Smooth muscle cell (in vitro differentiated cells): Measurements from ENCODE around the gene ASTL. TPM values are rescaled to one million over a fixed set of nuclear protein-coding genes. Genes with fewer than 3 reads are reported as not detected.

ENCODE experiments used
- DNase-seq: peaks from one replicate; lab custom pipeline; 2025; ENCODE audit not compliant: unreplicated experiment; lab: John Stamatoyannopoulos, UW
- H2AFZ ChIP-seq: fragments of 200-600 bp; sonication (generic); 2 replicates; pipeline ENCODE4 v1.6.0; 2016; ENCODE audit warnings: antibody characterized with exemption, low read depth, mild to moderate bottlenecking
- H3F3A ChIP-seq: fragments of 200-600 bp; sonication (generic); 2 replicates; pipeline ENCODE4 v1.6.0; 2017; ENCODE audit warnings: antibody characterized with exemption, low read depth
- H3K27ac ChIP-seq: fragments of 200-600 bp; sonication (generic); 2 replicates; pipeline ENCODE4 v1.5.1; 2016; ENCODE audit warnings: low read depth, mild to moderate bottlenecking
- H3K27me3 ChIP-seq: fragments of 200-600 bp; sonication (generic); 2 replicates; pipeline ENCODE4 v1.6.1; 2016; ENCODE audit warnings: low read depth, mild to moderate bottlenecking
- H3K36me3 ChIP-seq: fragments of 200-600 bp; sonication (generic); 2 replicates; pipeline ENCODE4 v1.5.1; 2016; ENCODE audit warnings: low read depth
- H3K4me1 ChIP-seq: fragments of 200-600 bp; sonication (generic); 2 replicates; pipeline ENCODE4 v1.5.1; 2016; ENCODE audit warnings: low read depth
- H3K4me2 ChIP-seq: fragments of 200-600 bp; sonication (generic); 2 replicates; pipeline ENCODE4 v1.6.0; 2016; ENCODE audit warnings: mild to moderate bottlenecking
- H3K4me3 ChIP-seq: fragments of 200-600 bp; sonication (generic); 2 replicates; pipeline ENCODE4 v1.5.1; 2016; ENCODE audit warnings: mild to moderate bottlenecking
- H3K79me2 ChIP-seq: fragments of 200-600 bp; sonication (generic); 2 replicates; pipeline ENCODE4 v1.6.0; 2016; ENCODE audit warnings: low read depth, mild to moderate bottlenecking
- H3K9ac ChIP-seq: fragments of 200-600 bp; sonication (generic); 2 replicates; pipeline ENCODE4 v1.6.0; 2016; ENCODE audit warnings: low read depth
- H3K9me3 ChIP-seq: fragments of 200-600 bp; sonication (generic); replicated peaks from 2 replicates; pipeline ENCODE4 v1.5.1; 2016; ENCODE audit warnings: low read depth
- H4K20me1 ChIP-seq: fragments of 200-600 bp; sonication (generic); 2 replicates; pipeline ENCODE4 v1.6.0; 2016; ENCODE audit warnings: low read depth
- CTCF ChIP-seq: fragments of 200-600 bp; sonication (generic); IDR thresholded peaks from 2 replicates; pipeline ENCODE4 v1.5.1; 2017; ENCODE audit warnings: borderline replicate concordance, mild to moderate bottlenecking, antibody characterized with exemption; ENCODE audit not compliant: insufficient read depth, poor library complexity, severe bottlenecking
- WGBS: methylation state at CpG from one replicate; pipeline ENCODE4 v1.1.7; 2016; ENCODE audit warnings: low lambda C conversion rate; 5-methylcytosine and 5-hydroxymethylcytosine counted together
- polyA plus RNA-seq: library from polyadenylated mRNA; unstranded; fragments of >200 nt; fragmentation: Nextera tagmentation; extraction: Ambion mirVana; gene quantifications from 2 replicates; pipeline ENCODE4 v1.2.1, GENCODE V29; 2016
- total RNA-seq: library from RNA; depleted of rRNA; stranded (reverse); fragments of >200 nt; gene quantifications from 2 replicates; pipeline ENCODE4 v1.2.3, GENCODE V29; 2014

Gene ASTL
- total and polyA plus RNA-seq, 2 experiments from 2014 or later = 0.40 TPM; not detected in 1

DNA sequence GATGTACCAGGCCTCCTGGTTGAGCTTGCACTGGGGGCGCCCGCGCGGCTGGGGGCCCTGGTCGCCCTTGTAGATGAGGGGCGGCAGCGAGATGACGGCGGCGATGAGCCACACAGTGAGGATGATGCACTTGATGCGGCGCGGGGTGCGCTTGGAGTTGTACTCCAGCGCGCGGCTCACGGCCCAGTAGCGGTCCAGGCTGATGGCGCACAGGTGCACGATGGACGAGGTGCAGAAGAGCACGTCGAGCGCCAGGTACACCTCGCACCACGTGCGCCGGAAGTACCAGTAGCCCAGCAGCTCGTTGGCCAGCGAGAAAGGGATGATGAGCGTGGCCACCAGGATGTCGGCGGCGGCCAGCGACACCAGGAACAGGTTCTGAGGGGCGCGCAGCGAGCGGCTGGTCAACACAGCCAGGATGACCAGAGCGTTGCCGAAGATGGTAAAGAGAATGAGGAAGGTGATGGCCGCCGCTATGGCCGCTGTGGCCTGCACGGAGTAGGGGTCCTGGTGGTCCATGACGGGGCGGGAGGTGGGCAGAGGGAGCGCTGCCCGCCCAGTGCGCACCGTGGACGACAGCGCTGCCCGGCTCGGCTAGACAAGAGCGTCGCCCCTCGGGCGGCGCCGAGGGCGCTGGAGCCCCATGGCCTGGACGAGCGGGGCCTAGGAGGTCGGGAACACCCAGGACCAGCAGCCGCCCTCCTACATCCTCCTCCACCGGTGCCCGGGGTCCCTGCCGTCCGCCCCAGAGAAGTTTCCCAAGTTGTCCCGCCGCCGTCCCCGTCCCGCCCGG, 22.5 kb downstream of the ASTL start:
- Histone ChIP-seq H3K4me2 (peak overlapping the region; percentile 97), H3K4me3 (peak overlapping the region; percentile 65), H3K4me1 (peaks cover 6% of the 10 kb centered on the region), H3K79me2 (no peaks in the 10 kb centered on the region), H3K27me3 (peaks cover 64% of the 10 kb centered on the region), H2AFZ (peak overlapping the region; percentile 84), H3K9me3 (no peaks in the 10 kb centered on the region), H3K27ac (no peak overlapping the region), H3K36me3 (no peaks in the 10 kb centered on the region), H3F3A (no peaks in the 10 kb centered on the region), H3K9ac (no peak overlapping the region), H4K20me1 (no peaks in the 10 kb centered on the region)
- DNase-seq = no peak
- 55% methylated on average over 72 of the region's 77 CpGs for WGBS
- no peak for TF ChIP-seq CTCF

DNA sequence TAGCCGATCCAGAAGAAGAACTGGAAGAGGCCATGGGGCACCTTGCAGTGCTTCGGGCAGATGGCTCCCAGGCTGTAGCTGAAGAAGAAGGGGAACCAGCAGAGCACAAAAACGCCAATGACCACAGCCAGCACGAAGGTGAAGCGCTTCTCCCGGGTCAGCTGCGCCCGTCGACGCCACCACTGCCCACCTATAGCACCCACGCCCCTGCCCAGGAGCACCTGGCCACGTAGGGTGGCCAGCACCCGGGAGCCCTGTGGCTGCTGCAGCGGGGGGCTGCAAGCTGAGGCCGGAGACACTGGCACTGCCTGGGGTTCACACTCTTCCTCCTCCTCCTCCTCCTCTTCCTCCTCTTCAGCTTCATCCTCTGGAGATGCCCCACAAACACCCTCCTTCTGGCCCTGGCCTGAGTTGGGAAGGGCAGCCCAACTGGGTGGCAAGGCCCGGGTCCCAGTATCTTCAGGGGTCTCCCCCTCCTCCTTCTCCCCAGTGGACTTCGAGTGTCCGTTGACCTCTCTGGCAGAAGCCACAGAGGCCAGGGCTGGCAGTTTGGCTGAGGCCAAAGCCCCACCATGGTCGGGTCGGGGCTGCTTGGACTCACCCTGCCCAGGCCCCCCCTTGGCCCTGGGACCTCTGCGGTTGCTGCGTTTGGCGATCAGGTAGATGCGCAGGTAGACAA, 23.3 kb downstream of the ASTL start:
- peaks cover 6% of the 10 kb centered on the region for H3K4me1 ChIP-seq
- H3K4me2 ChIP-seq = no peak overlapping the region
- no peak overlapping the region for H3K9ac ChIP-seq
- no peak overlapping the region for H3K4me3 ChIP-seq
- H4K20me1 ChIP-seq = no peaks in the 10 kb centered on the region
- H3K27ac ChIP-seq = no peak overlapping the region
- H3F3A ChIP-seq = no peaks in the 10 kb centered on the region
- H2AFZ ChIP-seq = no peak overlapping the region
- H3K9me3 ChIP-seq = no peaks in the 10 kb centered on the region
- H3K79me2 ChIP-seq = no peaks in the 10 kb centered on the region
- H3K27me3 ChIP-seq = peaks cover 59% of the 10 kb centered on the region
- no peak for DNase-seq
- 97% methylated on average over 24 of the region's 24 CpGs for WGBS
- TF ChIP-seq CTCF = no peak
- H3K36me3 ChIP-seq = no peaks in the 10 kb centered on the region

DNA sequence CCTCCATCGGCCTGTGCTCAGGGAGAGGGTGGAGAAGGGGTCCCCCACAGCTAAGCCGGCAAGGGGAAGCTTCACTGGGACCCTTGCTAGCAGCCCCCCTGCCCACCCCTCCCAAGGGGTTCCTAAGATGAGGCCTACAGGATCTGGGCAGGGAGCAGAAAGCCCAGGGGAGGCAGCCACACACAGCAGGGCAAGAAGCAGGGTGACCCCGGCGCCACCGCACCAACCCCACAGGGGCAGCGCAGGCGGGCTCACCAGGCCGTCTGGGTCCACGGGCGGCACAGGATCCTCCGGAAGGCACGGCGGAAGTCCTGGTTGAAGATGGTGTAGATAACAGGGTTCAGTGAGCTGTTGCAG, 23.8 kb downstream of the ASTL start:
- Histone ChIP-seq H3K4me2 (no peak overlapping the region), H3K27me3 (peaks cover 54% of the 10 kb centered on the region), H3K79me2 (no peaks in the 10 kb centered on the region), H3K4me3 (no peak overlapping the region), H4K20me1 (no peaks in the 10 kb centered on the region), H2AFZ (no peak overlapping the region), H3K4me1 (peaks cover 6% of the 10 kb centered on the region), H3K9ac (no peak overlapping the region), H3K36me3 (no peaks in the 10 kb centered on the region), H3K9me3 (no peaks in the 10 kb centered on the region), H3K27ac (no peak overlapping the region), H3F3A (no peaks in the 10 kb centered on the region)
- no peak for TF ChIP-seq CTCF
- WGBS = 92% methylated on average over 13 of the region's 13 CpGs
- DNase-seq = no peak

DNA sequence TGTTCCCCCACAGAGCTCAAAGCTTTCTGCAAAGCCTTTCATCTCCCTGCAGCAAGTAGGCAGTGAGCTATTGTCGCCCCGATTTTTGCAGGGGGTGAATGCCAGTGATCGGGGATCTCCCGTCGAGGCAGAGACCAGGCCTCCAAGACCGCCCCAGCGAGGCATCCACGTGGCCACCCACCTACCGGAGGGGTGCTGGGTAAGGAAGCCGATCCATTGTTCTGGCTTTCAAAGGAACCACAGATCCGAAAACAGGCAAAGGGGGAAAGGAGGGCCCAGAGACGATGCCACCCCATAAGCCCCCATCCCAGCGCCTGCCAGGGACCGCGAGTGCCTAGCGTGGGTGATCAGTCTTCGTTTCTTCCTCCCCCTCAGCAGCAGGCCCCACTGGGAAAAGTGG, 24.4 kb downstream of the ASTL start:
- Histone ChIP-seq H3K79me2 (no peaks in the 10 kb centered on the region), H3K27me3 (peaks cover 51% of the 10 kb centered on the region), H4K20me1 (no peaks in the 10 kb centered on the region), H3K9me3 (no peaks in the 10 kb centered on the region), H3K4me2 (no peak overlapping the region), H2AFZ (no peak overlapping the region), H3K4me3 (no peak overlapping the region), H3K4me1 (peaks cover 9% of the 10 kb centered on the region), H3K27ac (no peak overlapping the region), H3F3A (no peaks in the 10 kb centered on the region), H3K36me3 (no peaks in the 10 kb centered on the region), H3K9ac (no peak overlapping the region)
- no peak for DNase-seq
- WGBS = 92% methylated on average over 17 of the region's 17 CpGs
- TF ChIP-seq CTCF = no peak
